Thoracic aorta (tissue), 2 donors: ENCODE measurements around the gene MTRF1. TPM values are rescaled to one million over a fixed set of nuclear protein-coding genes. Genes with fewer than 3 reads are reported as not detected.

Experiments
- ATAC-seq: fragments of 150-250 bp; one replicate; pipeline ENCODE4 v1.8.0; 2017; ENCODE audit warnings: low read depth; ENCODE audit not compliant: insufficient number of reproducible peaks, low FRiP score
- DNase-seq: peaks from one replicate; pipeline ENCODE4 v3.0.0-alpha.2; 2020; ENCODE audit warnings: low spot score
- H3K27ac ChIP-seq, 2 donors: fragments of 200-600 bp; sonication (generic); 1 replicate in 1 of 2; 2 replicates in 1 of 2; pipeline ENCODE4 v1.5.1; 2016; ENCODE audit warnings: mild to moderate bottlenecking in 2 of 2, moderate library complexity in 2 of 2
- H3K27me3 ChIP-seq: fragments of 200-600 bp; sonication (generic); replicated peaks from 2 replicates; pipeline ENCODE4 v1.6.0; 2016; ENCODE audit warnings: mild to moderate bottlenecking; ENCODE audit not compliant: insufficient read depth
- H3K36me3 ChIP-seq: fragments of 200-600 bp; sonication (generic); one replicate; pipeline ENCODE4 v1.5.1; 2016
- H3K4me1 ChIP-seq, 2 donors: fragments of 200-600 bp; sonication (generic); 1 replicate in 1 of 2; 2 replicates in 1 of 2; pipeline versions ENCODE4 v1.5.1 to v1.6.0; 2016; ENCODE audit warnings: low read depth in 2 of 2, mild to moderate bottlenecking in 1 of 2; ENCODE audit not compliant: control insufficient read depth in 1 of 2
- H3K4me3 ChIP-seq: fragments of 200-600 bp; sonication (generic); 2 replicates; pipeline ENCODE4 v1.5.1; 2016; ENCODE audit warnings: mild to moderate bottlenecking
- H3K9me3 ChIP-seq: fragments of 200-600 bp; sonication (generic); 2 replicates; pipeline ENCODE4 v1.5.1; 2016
- CTCF ChIP-seq: fragments of 200-600 bp; sonication (generic); IDR thresholded peaks from one replicate; pipeline ENCODE4 v1.5.1; 2019; ENCODE audit warnings: antibody characterized with exemption
- total RNA-seq, 2 donors: library from RNA; depleted of rRNA; stranded (reverse); fragments of >200 nt; gene quantifications; one replicate each; pipeline versions ENCODE4 v1.1.0 to v1.2.3, GENCODE V29; 2016

MTRF1 gene
- total RNA-seq, 2 donors from 2014 or later, result 2.3 to 13.9 TPM

GRCh38 chr13:41267106-41267505 is 3.7 kb upstream of the MTRF1 start:
- ATAC-seq (no peak), DNase-seq (no peak)
- Histone ChIP-seq H3K9me3 (no peaks in the 10 kb centered on the region), H3K4me3 (no peak overlapping the region), H3K27me3 (no peaks in the 10 kb centered on the region), H3K4me1 (peaks cover 6 to 8% of the 10 kb centered on the region in 2 donors), H3K36me3 (no peaks in the 10 kb centered on the region), H3K27ac (no peak overlapping the region)
- no peak for TF ChIP-seq CTCF

DNA sequence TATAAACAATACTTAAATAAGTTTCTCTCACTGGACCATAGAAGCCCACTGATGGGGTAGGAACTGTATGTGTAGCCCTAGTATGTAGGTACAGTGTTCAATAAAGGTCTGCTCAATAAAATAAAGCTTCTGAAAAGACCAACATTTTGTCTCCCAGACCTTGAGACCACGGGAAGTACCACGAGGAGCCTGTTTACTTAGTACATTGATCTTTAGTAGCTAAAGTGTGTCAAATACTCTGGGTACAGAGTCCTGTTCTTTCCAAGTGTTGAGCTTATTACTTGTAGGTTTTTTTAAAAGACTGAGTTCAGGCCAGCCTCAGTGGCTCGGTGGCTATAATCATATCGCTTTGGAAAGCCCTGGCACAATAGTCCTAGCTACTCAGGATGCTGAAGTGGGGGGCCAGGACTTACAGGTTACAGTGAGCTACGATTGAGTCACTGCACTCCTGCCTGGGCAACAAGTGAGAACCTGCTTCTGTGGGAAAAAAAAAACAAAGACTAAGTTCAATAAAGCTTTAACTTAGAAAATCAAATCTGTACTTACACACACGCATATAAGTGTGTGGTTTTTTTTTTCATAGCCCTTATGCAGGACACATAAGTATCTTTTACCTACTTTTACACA is 3.4 kb downstream of the MTRF1 start:
- peaks cover 6 to 8% of the 10 kb centered on the region in 2 donors for H3K4me1 ChIP-seq
- H3K27ac ChIP-seq, result no peak overlapping the region
- DNase-seq (no peak), ATAC-seq (no peak)
- H3K27me3 ChIP-seq, result no peaks in the 10 kb centered on the region
- no peak overlapping the region for H3K4me3 ChIP-seq
- no peaks in the 10 kb centered on the region for H3K9me3 ChIP-seq
- H3K36me3 ChIP-seq, result peaks cover 9% of the 10 kb centered on the region
- TF ChIP-seq CTCF, result no peak

GRCh38 chr13:41257535-41257934 is 5.8 kb downstream of the MTRF1 start:
- peaks cover 2 to 3% of the 10 kb centered on the region in 2 donors for H3K4me1 ChIP-seq
- H3K36me3 ChIP-seq, result peaks cover 9% of the 10 kb centered on the region
- no peak for TF ChIP-seq CTCF
- no peak overlapping the region for H3K27ac ChIP-seq
- no peak for ATAC-seq
- no peak for DNase-seq
- no peaks in the 10 kb centered on the region for H3K9me3 ChIP-seq
- no peak overlapping the region for H3K4me3 ChIP-seq
- H3K27me3 ChIP-seq, result no peaks in the 10 kb centered on the region

DNA sequence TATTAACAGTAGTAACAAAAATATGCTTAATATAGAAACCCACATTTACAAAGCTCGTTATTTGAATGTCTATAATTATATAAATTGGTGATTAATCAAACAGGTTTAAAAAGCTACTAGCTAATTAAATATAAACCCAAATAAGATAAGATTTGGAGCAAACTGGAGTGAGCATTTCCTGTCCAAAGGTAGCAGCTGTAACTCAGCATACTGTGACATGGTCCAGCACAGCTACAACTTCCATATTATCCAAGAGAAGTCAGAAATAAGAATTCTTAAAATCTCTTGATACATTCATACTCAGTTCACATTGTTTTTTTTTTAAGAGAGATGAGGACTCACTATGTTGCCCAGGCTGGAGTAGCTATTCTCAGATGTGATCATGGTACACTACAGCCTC is 8.5 kb downstream of the MTRF1 start:
- Histone ChIP-seq H3K27ac (no peak overlapping the region), H3K4me3 (no peak overlapping the region), H3K27me3 (no peaks in the 10 kb centered on the region), H3K9me3 (no peaks in the 10 kb centered on the region), H3K36me3 (peaks cover 9% of the 10 kb centered on the region), H3K4me1 (no peaks in the 10 kb centered on the region)
- DNase-seq, result no peak
- ATAC-seq, result no peak
- TF ChIP-seq CTCF, result no peak

GRCh38 chr13:41250993-41251392 is 12.4 kb downstream of the MTRF1 start:
- Histone ChIP-seq H3K36me3 (peaks cover 9% of the 10 kb centered on the region), H3K4me3 (no peak overlapping the region), H3K27me3 (no peaks in the 10 kb centered on the region), H3K27ac (no peak overlapping the region), H3K9me3 (no peaks in the 10 kb centered on the region), H3K4me1 (no peaks in the 10 kb centered on the region)
- ATAC-seq (no peak), DNase-seq (no peak)
- TF ChIP-seq CTCF, result no peak
